Measurements from ENCODE around the gene NELFCD. TPM values are rescaled to one million over a fixed set of nuclear protein-coding genes. Genes with fewer than 3 reads are reported as not detected.

The NELFCD gene
- total RNA-seq, 2 experiments from 2014 or later: 95.7 to 97.0 TPM

DNA sequence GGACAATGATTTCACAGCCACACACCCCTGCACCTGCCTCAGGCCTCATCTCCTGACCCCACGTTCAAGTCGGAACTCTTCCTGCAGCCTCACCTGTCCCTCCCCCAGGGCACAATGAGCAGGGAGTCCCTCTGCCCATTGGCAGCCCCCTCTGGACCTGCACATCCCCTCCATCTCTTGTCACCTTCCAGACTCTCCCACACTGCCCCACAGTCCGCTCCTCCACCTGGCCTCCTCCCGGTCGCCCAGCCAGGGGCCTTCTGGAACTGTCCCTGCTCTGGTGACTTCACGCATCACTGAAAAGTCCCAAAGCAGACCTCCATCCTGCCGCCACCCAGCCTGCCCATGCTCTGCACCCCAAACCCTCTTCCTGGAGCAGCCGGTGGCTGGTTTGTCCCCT lies 21.3 kb downstream of the NELFCD start:
- peaks cover 37% of the 10 kb centered on the region for H3K4me1 Mint-ChIP-seq (ENCODE audit: low read depth)
- ATAC-seq (ENCODE audit: poor library complexity) (no peak), DNase-seq (no peak)
- H3K4me3 ChIP-seq (ENCODE audit: low read length): no peak overlapping the region
- H3K4me1 ChIP-seq (ENCODE audit: insufficient read depth, low read length): peaks cover 34% of the 10 kb centered on the region
- peaks cover 11% of the 10 kb centered on the region for H3K36me3 Mint-ChIP-seq (ENCODE audit: low read depth)
- no peak overlapping the region for H3K27ac Mint-ChIP-seq
- CTCF ChIA-PET: no interaction called here
- H3K4me3 Mint-ChIP-seq: no peak overlapping the region
- intact Hi-C loops (cut with DNase I, micrococcal nuclease): no loop called here
- no peaks in the 10 kb centered on the region for H3K27me3 ChIP-seq (ENCODE audit: control insufficient read depth in 1 of 2, insufficient read depth in 2 of 2, low read length in 2 of 2)
- no peaks in the 10 kb centered on the region for H3K27me3 Mint-ChIP-seq
- H3K9me3 Mint-ChIP-seq: no peaks in the 10 kb centered on the region
- peaks cover 2% of the 10 kb centered on the region for H3K36me3 ChIP-seq (ENCODE audit: insufficient read depth, low read length)
- TF ChIP-seq, protein P1, sequence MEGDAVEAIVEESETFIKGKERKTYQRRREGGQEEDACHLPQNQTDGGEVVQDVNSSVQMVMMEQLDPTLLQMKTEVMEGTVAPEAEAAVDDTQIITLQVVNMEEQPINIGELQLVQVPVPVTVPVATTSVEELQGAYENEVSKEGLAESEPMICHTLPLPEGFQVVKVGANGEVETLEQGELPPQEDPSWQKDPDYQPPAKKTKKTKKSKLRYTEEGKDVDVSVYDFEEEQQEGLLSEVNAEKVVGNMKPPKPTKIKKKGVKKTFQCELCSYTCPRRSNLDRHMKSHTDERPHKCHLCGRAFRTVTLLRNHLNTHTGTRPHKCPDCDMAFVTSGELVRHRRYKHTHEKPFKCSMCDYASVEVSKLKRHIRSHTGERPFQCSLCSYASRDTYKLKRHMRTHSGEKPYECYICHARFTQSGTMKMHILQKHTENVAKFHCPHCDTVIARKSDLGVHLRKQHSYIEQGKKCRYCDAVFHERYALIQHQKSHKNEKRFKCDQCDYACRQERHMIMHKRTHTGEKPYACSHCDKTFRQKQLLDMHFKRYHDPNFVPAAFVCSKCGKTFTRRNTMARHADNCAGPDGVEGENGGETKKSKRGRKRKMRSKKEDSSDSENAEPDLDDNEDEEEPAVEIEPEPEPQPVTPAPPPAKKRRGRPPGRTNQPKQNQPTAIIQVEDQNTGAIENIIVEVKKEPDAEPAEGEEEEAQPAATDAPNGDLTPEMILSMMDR (IDR thresholded peaks at IDR 0.05): no peak
- no peaks in the 10 kb centered on the region for H3K9me3 ChIP-seq (ENCODE audit: control insufficient read depth in 1 of 2, insufficient read depth in 1 of 2, low read length in 2 of 2)
- H3K27ac ChIP-seq (ENCODE audit: low read depth in 1 of 2, low read length in 2 of 2): no peak overlapping the region
- POLR2A ChIA-PET: no interaction called here

DNA sequence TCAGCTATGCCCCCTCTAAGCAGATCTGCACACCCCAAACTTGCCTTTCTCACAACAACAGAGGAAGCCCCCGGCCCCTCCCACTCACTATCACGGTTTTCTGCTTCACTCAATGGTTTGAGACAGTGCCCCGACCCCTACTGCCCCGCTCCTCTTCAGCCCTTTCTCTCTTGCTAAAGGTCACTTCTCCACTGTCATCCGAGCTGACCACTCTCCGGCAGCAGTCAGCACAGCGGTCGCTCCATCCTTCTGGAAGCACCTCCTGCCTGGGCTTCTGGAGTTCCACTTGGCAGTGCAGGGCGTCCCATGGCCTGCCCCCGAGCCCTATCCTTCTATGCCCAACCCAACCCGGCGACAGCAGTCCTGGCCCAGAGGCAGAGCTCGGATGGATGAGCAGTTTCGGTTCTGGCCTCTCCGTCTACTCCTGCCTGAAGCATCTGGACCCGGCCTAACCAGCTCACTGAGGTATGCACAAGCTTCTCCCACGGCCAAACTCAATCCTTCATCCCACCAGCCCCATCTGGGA lies 21.9 kb downstream of the NELFCD start:
- peaks cover 37% of the 10 kb centered on the region for H3K4me1 Mint-ChIP-seq (ENCODE audit: low read depth)
- Histone ChIP-seq H3K4me1 (ENCODE audit: insufficient read depth, low read length) (peaks cover 40% of the 10 kb centered on the region), H3K27ac (ENCODE audit: low read depth in 1 of 2, low read length in 2 of 2) (no peak overlapping the region), H3K9me3 (ENCODE audit: control insufficient read depth in 1 of 2, insufficient read depth in 1 of 2, low read length in 2 of 2) (no peaks in the 10 kb centered on the region), H3K36me3 (ENCODE audit: insufficient read depth, low read length) (no peaks in the 10 kb centered on the region), H3K4me3 (ENCODE audit: low read length) (no peak overlapping the region), H3K27me3 (ENCODE audit: control insufficient read depth in 1 of 2, insufficient read depth in 2 of 2, low read length in 2 of 2) (no peaks in the 10 kb centered on the region)
- no peak for DNase-seq
- POLR2A ChIA-PET: no interaction called here
- H3K4me3 Mint-ChIP-seq: no peak overlapping the region
- H3K27ac Mint-ChIP-seq: peak overlapping the region; percentile 76
- TF ChIP-seq, protein P1 (IDR thresholded peaks at IDR 0.05): no peak
- no peaks in the 10 kb centered on the region for H3K9me3 Mint-ChIP-seq
- intact Hi-C loops (cut with DNase I, micrococcal nuclease): no loop called here
- no peak for ATAC-seq (ENCODE audit: poor library complexity)
- CTCF ChIA-PET: no interaction called here
- H3K36me3 Mint-ChIP-seq (ENCODE audit: low read depth): peaks cover 5% of the 10 kb centered on the region
- H3K27me3 Mint-ChIP-seq: no peaks in the 10 kb centered on the region

DNA sequence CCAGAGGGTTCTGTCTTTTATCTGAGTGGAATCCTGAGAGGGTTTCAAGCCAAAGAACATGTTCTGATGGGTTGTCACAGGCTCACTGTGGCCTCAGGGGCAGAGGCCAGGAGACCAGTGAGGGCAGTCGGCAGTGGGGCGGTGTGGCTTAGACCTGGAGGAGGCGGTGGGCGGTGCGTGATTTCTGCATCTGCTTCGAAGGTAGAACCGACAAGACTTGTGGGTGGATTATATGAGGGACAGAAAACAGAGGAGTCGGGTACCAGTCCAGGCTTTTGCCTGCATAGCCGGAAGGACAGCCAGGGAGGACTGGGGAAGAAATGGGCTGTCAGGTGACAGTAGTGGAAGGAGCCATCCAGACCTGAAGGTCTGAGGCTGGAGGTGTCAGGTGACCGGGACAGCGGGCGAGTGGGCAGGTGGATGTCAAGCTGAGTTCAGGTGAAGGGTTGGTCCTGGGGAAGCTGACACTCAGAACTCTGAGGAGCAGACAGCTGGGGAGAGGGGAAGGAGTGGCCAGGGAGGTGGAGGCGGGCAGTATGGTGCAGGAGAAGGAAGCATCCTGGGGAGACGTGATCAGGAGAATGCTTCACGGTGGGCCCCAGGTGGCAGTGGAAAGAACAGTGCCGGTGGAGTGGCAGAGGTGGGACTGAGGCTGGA lies 22.9 kb downstream of the NELFCD start:
- ChIA-PET POLR2A (interaction anchor here (0.6 kb wide), 1 partner anchor 33 kb away, joined by 4 read pairs; no protein-coding TSS in a partner anchor), CTCF (no interaction called here)
- H3K27me3 ChIP-seq (ENCODE audit: control insufficient read depth in 1 of 2, insufficient read depth in 2 of 2, low read length in 2 of 2): no peaks in the 10 kb centered on the region
- peaks cover 37% of the 10 kb centered on the region for H3K4me1 Mint-ChIP-seq (ENCODE audit: low read depth)
- H3K36me3 Mint-ChIP-seq (ENCODE audit: low read depth): peaks cover 5% of the 10 kb centered on the region
- H3K9me3 ChIP-seq (ENCODE audit: control insufficient read depth in 1 of 2, insufficient read depth in 1 of 2, low read length in 2 of 2): no peaks in the 10 kb centered on the region
- H3K4me1 ChIP-seq (ENCODE audit: insufficient read depth, low read length): peaks cover 45% of the 10 kb centered on the region
- peak overlapping the region in 1 of 2 donors; percentile 40 for H3K27ac ChIP-seq (ENCODE audit: low read depth in 1 of 2, low read length in 2 of 2)
- H3K4me3 ChIP-seq (ENCODE audit: low read length): peak overlapping the region; percentile 72
- TF ChIP-seq, protein P1 (IDR thresholded peaks at IDR 0.05): no peak
- no peak for DNase-seq
- ATAC-seq (ENCODE audit: poor library complexity): no peak
- no peaks in the 10 kb centered on the region for H3K9me3 Mint-ChIP-seq
- peak overlapping the region; percentile 62 for H3K4me3 Mint-ChIP-seq
- intact Hi-C loops (cut with DNase I, micrococcal nuclease): no loop called here
- no peaks in the 10 kb centered on the region for H3K36me3 ChIP-seq (ENCODE audit: insufficient read depth, low read length)
- peak overlapping the region; percentile 76 for H3K27ac Mint-ChIP-seq
- no peaks in the 10 kb centered on the region for H3K27me3 Mint-ChIP-seq

Data from CD4-positive, alpha-beta T cell (primary cell).